Dermis microvascular lymphatic vessel endothelial cell (primary cell): Measurements from ENCODE around the gene ALPL. TPM values are rescaled to one million over a fixed set of nuclear protein-coding genes. Genes with fewer than 3 reads are reported as not detected.
A peak's percentile ranks its signal among the peaks of the same experiment; 100 is the strongest.
"Not testable (repeated sequence)": the region's sequence is repeated elsewhere in the genome, so short reads cannot be mapped to it uniquely, and the experiment has no call there.

Experiments
- DNase-seq, 2 donors: peaks; one replicate each; pipeline versions ENCODE4 v3.0.0 to v3.0.0-alpha.2; 2010; ENCODE audit warnings: low read depth in 2 of 2
- total RNA-seq: library from RNA; depleted of rRNA; stranded (reverse); fragments of >200 nt; gene quantifications from 2 replicates; pipeline ENCODE4 v1.2.1, GENCODE V29; 2014

The ALPL gene
- total RNA-seq, 1 donor from 2014 or later, result 0.26 TPM

GRCh38 chr1:21507511-21508270 is 1.5 kb upstream of the ALPL start:
- DNase-seq, result no peak

- DNase-seq, result peak in 1 of 2 donors; percentile 51
These were observed 458 bp upstream of the ALPL start for GRCh38 chr1:21508580-21509350.

GRCh38 chr1:21510113-21510493 is 880 bp downstream of the ALPL start:
- no peak for DNase-seq

- no peak for DNase-seq
These were observed 1.8 kb downstream of the ALPL start for GRCh38 chr1:21510885-21511578.

GRCh38 chr1:21511579-21512522 is 2.6 kb downstream of the ALPL start:
- no peak for DNase-seq

GRCh38 chr1:21514245-21514644 is 5.0 kb downstream of the ALPL start:
- DNase-seq, result no peak

GRCh38 chr1:21517161-21517589 is 8.0 kb downstream of the ALPL start:
- no peak for DNase-seq

- DNase-seq, result no peak
These were observed 8.6 kb downstream of the ALPL start for GRCh38 chr1:21517660-21518480.

GRCh38 chr1:21518774-21519455 is 9.7 kb downstream of the ALPL start:
- DNase-seq, result no peak

GRCh38 chr1:21519486-21520070 is 10.4 kb downstream of the ALPL start:
- DNase-seq, result not testable (repeated sequence)

- DNase-seq, result no peak
These were observed 11.9 kb downstream of the ALPL start for GRCh38 chr1:21520899-21521716.

GRCh38 chr1:21521717-21522060 is 12.5 kb downstream of the ALPL start:
- no peak for DNase-seq

- DNase-seq, result no peak
These were observed 13.4 kb downstream of the ALPL start for GRCh38 chr1:21522525-21523038.

GRCh38 chr1:21523297-21523813 is 14.1 kb downstream of the ALPL start:
- no peak for DNase-seq

- no peak for DNase-seq
These were observed 15.0 kb downstream of the ALPL start for GRCh38 chr1:21524220-21524619.

- no peak for DNase-seq
These were observed 15.6 kb downstream of the ALPL start for GRCh38 chr1:21524686-21525339.

GRCh38 chr1:21525340-21525717 is 16.1 kb downstream of the ALPL start:
- DNase-seq, result no peak

- DNase-seq, result no peak
These were observed 17.2 kb downstream of the ALPL start for GRCh38 chr1:21526441-21526840.
